HEK293T (cell line): Measurements from ENCODE around the gene DBN1.

Source experiments
- ARNT ChIP-seq: fragments of 450-650 bp; IDR thresholded peaks from 2 replicates; pipeline ENCODE4 v1.6.1; 2017; ENCODE audit warnings: mild to moderate bottlenecking
- SP1 ChIP-seq: fragments of 450-650 bp; IDR thresholded peaks from 2 replicates; pipeline ENCODE4 v1.6.1; 2017

GRCh38 chr5:177449140-177450061 is 24.0 kb downstream of the DBN1 start:
- TF ChIP-seq ARNT (no peak), SP1 (no peak)
